ENCODE measurements around the gene RDH8.
A peak's percentile ranks its signal among the peaks of the same experiment; 100 is the strongest.

Gene RDH8

GRCh38 chr19:10013316-10013715 lies at the start of gene RDH8:
Gene RDH8 (plus strand): TSS chr19:10013483. CDS start chr19:10013498, 15 bp downstream.
- ATAC-seq (no peak), DNase-seq (no peak)
- no peak within 1 kb of the TSS for H3K4me3 Mint-ChIP-seq
- H3K9me3 Mint-ChIP-seq: no peaks in the 10 kb centered on the region
- H3K27ac Mint-ChIP-seq: no peak within 1 kb of the TSS
- H3K27me3 Mint-ChIP-seq: peaks cover 57% of the 10 kb centered on the region
- peaks cover 15% of the 10 kb centered on the region for H3K4me1 Mint-ChIP-seq

- Mint-ChIP-seq H3K27me3 (peaks cover 44% of the 10 kb centered on the region), H3K4me3 (no peak overlapping the region), H3K27ac (no peak overlapping the region), H3K4me1 (peaks cover 6% of the 10 kb centered on the region), H3K9me3 (no peaks in the 10 kb centered on the region)
- no peak for DNase-seq
- ATAC-seq: no peak
Observed at GRCh38 chr19:9966024-9966423, 47.3 kb upstream of the RDH8 start.

GRCh38 chr19:9966448-9966847 lies 46.8 kb upstream of the RDH8 start:
- H3K4me1 Mint-ChIP-seq: peaks cover 6% of the 10 kb centered on the region
- no peak for DNase-seq
- H3K27me3 Mint-ChIP-seq: peaks cover 41% of the 10 kb centered on the region
- peak overlapping the region in 1 of 2 donors; percentile 6 for H3K4me3 Mint-ChIP-seq
- ATAC-seq: peak; percentile 9
- no peaks in the 10 kb centered on the region for H3K9me3 Mint-ChIP-seq
- H3K27ac Mint-ChIP-seq: no peak overlapping the region

DNA sequence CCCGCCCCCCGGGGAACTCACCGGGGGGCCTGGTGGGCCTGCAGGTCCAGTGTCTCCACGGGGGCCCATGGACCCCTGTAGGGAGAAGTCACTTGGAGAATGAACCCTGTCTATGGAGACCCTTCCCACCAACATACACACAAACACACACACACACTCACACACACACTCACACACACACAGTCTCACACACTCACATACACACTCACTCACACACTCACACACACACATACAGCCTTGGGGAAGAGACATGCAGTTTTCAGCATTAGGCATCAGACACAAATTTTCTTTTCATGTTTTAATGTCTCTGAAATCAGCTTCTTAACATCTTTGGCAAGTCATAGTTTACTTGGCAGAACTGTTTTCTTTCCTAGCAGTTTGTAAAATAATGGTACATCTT lies 46.0 kb upstream of the RDH8 start:
- Mint-ChIP-seq H3K27ac (no peak overlapping the region), H3K4me3 (no peak overlapping the region), H3K9me3 (peaks cover 3 to 5% of the 10 kb centered on the region in 2 donors), H3K4me1 (peaks cover 6% of the 10 kb centered on the region), H3K27me3 (peaks cover 41% of the 10 kb centered on the region)
- DNase-seq (no peak), ATAC-seq (no peak)

DNA sequence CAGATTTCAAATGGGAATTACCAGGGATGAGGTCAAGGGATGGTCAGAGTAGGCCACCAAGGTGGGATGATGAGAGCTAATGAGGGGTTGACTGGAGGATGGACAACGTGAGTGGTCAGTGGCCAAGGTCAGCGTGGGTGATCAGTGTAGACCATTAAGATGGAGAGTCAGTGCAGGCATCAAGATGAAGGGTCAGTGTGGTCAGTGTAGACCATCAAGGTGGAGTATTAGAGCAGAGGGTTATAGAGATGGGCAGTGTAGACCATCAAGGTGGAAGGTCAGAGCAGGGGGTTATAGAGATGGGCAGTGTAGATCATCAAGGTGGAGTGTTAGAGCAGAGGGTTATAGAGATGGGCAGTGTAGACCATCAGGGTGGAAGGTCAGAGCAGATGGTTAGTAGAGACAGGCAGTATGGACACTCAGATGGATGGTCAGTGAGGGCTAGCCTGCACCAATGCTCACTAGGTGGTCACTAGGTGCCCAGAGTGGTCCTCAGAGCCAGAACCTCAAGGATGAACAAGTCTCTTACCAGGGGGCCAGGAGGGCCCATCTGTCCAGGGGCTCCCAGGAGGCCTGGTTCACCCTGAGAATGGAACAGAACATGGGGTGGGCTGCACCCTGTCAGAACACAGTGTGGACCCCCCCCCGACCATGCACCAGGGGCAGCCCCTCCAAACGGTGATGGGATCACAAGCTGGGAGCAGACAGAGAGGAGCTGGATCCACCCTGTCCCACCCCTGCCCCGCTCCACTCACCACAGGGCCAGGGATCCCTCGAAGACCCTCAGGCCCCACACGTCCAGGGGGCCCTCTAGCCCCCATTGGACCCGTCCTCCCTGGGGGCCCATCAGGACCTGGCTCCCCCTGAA lies 44.2 kb upstream of the RDH8 start:
- H3K27ac Mint-ChIP-seq: no peak overlapping the region
- DNase-seq: no peak
- H3K27me3 Mint-ChIP-seq: peaks cover 41% of the 10 kb centered on the region
- H3K9me3 Mint-ChIP-seq: peaks cover 5 to 6% of the 10 kb centered on the region in 2 donors
- peaks cover 6% of the 10 kb centered on the region for H3K4me1 Mint-ChIP-seq
- H3K4me3 Mint-ChIP-seq: no peak overlapping the region
- peak; percentile 27 for ATAC-seq

GRCh38 chr19:9969688-9969975 lies 43.7 kb upstream of the RDH8 start:
- ATAC-seq (no peak), DNase-seq (no peak)
- no peak overlapping the region for H3K4me3 Mint-ChIP-seq
- peaks cover 41% of the 10 kb centered on the region for H3K27me3 Mint-ChIP-seq
- peaks cover 6% of the 10 kb centered on the region for H3K4me1 Mint-ChIP-seq
- no peak overlapping the region for H3K27ac Mint-ChIP-seq
- peaks cover 5 to 6% of the 10 kb centered on the region in 2 donors for H3K9me3 Mint-ChIP-seq

DNA sequence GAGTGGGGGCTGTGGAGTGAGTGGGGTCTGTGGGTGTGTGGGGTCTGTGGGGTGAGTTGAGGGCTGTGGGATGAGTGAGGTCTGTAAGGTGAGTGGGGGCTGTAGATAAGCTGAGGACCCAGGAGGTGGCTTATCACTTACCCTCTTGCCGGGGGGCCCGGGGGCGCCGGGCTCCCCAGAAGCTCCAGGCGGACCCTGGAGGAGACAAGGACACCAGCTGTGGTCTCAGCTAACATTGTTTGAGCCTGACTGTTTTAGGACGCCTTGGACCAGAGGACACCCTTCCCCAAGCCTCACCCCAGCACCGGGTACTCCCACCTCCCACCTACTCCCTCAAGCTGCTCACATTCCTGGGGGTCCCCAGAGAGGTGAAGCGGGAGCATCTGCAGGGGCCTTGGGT lies 42.8 kb upstream of the RDH8 start:
- Mint-ChIP-seq H3K27ac (no peak overlapping the region), H3K4me1 (peaks cover 6% of the 10 kb centered on the region), H3K4me3 (no peak overlapping the region), H3K27me3 (peaks cover 38% of the 10 kb centered on the region), H3K9me3 (peaks cover 5 to 6% of the 10 kb centered on the region in 2 donors)
- DNase-seq (no peak), ATAC-seq (peak; percentile 4)

DNA sequence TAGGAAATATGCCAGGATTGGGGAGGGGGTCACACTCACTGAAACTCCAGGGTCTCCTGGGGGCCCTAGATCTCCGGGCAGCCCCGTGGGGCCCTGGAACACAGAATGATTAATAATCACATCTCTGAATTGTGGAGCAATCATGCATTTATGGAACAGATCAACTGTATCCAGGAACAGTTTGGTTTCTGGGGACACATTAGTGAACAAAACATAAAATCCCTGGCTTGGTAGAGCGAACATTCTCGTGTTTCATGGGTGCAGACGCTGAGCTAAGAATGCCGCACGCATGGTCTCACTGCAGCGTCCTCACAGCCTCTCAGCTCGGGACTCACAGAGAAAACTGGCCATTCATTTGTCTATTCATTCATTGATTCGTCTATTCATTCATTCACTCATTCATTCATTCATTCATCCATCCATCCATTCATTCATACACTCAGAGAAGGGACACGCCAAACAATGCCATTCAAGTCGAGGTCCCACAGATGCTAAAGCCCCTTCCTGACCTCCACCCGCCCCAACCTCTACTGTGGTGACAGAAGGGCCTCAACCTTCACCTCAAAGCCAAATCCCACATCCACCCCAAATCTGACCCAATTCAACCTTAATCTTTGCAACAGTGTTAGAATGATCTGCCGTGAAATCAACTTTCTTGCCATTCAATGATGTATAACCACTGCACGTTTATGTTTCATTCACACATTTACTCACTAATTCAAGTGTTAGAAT lies 42.0 kb upstream of the RDH8 start:
- Mint-ChIP-seq H3K27ac (no peak overlapping the region), H3K4me1 (peaks cover 6% of the 10 kb centered on the region), H3K9me3 (peaks cover 5 to 6% of the 10 kb centered on the region in 2 donors), H3K27me3 (peaks cover 30% of the 10 kb centered on the region), H3K4me3 (no peak overlapping the region)
- DNase-seq: no peak
- ATAC-seq: no peak

- no peak for ATAC-seq
- peaks cover 22% of the 10 kb centered on the region for H3K27me3 Mint-ChIP-seq
- DNase-seq: no peak
- no peak overlapping the region for H3K4me3 Mint-ChIP-seq
- no peaks in the 10 kb centered on the region for H3K4me1 Mint-ChIP-seq
- H3K9me3 Mint-ChIP-seq: peaks cover 5 to 6% of the 10 kb centered on the region in 2 donors
- no peak overlapping the region for H3K27ac Mint-ChIP-seq
Observed at GRCh38 chr19:9972103-9972502, 41.2 kb upstream of the RDH8 start.

- ATAC-seq (no peak), DNase-seq (no peak)
- Mint-ChIP-seq H3K27me3 (peaks cover 48% of the 10 kb centered on the region), H3K27ac (no peak overlapping the region), H3K4me3 (no peak overlapping the region), H3K4me1 (no peaks in the 10 kb centered on the region), H3K9me3 (peaks cover 0 to 7% of the 10 kb centered on the region in 2 donors)
Observed at GRCh38 chr19:9981406-9982260, 31.6 kb upstream of the RDH8 start.

GRCh38 chr19:9986787-9987281 lies 26.4 kb upstream of the RDH8 start:
- ATAC-seq (no peak), DNase-seq (no peak)
- Mint-ChIP-seq H3K4me3 (no peak overlapping the region), H3K4me1 (no peaks in the 10 kb centered on the region), H3K27ac (no peak overlapping the region), H3K27me3 (peaks cover 51% of the 10 kb centered on the region), H3K9me3 (no peaks in the 10 kb centered on the region)

GRCh38 chr19:9989504-9989903 lies 23.8 kb upstream of the RDH8 start:
- H3K27ac Mint-ChIP-seq: no peak overlapping the region
- DNase-seq (no peak), ATAC-seq (no peak)
- peaks cover 29% of the 10 kb centered on the region for H3K27me3 Mint-ChIP-seq
- no peak overlapping the region for H3K4me3 Mint-ChIP-seq
- no peaks in the 10 kb centered on the region for H3K9me3 Mint-ChIP-seq
- no peaks in the 10 kb centered on the region for H3K4me1 Mint-ChIP-seq

GRCh38 chr19:9991425-9992191 lies 21.7 kb upstream of the RDH8 start:
- no peak for DNase-seq
- Mint-ChIP-seq H3K9me3 (no peaks in the 10 kb centered on the region), H3K27me3 (peaks cover 18% of the 10 kb centered on the region), H3K4me1 (no peaks in the 10 kb centered on the region), H3K4me3 (no peak overlapping the region), H3K27ac (peak overlapping the region in 1 of 2 donors; percentile 34)
- no peak for ATAC-seq

DNA sequence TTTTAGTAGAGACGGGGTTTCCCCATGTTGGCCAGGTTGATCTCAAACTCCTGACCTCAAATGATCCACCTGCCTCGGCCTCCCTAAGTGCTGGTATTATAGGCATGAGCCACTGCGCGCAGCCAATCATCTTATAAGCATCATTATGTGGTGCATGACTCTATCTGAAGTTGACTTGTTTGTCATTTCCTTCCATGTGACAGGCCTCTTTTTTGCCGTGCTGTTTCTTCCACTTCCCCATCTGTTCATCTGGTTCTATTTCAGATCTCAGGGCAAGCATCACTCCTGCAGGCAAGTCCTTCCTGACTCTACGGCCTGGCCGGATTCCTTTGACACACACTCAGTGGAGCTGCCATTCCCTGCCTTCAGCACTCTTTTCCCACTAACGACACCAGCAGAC lies 18.2 kb upstream of the RDH8 start:
- ATAC-seq: no peak
- Mint-ChIP-seq H3K4me1 (peaks cover 2% of the 10 kb centered on the region), H3K4me3 (no peak overlapping the region), H3K27me3 (peaks cover 39% of the 10 kb centered on the region), H3K27ac (no peak overlapping the region), H3K9me3 (no peaks in the 10 kb centered on the region)
- no peak for DNase-seq

DNA sequence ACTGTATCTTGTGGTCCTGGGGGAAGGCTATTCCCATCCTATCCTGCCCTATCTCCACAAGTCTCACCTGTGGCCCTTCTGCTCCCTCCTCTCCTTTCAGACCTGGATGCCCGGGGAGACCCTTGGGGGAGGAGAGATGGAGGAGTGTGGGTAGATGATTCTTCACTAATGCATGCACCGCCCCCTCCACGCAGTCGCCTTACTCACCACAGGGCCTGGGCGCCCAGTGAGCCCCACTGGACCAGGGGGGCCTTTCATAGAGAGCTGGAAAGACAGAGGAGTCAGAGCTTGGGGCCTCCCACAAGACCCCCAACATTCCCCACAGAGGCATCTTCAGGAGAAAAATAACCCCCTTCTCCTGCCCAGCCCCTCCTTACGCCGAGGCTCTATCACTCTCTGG lies 17.3 kb upstream of the RDH8 start:
- Mint-ChIP-seq H3K27me3 (peaks cover 40% of the 10 kb centered on the region), H3K9me3 (no peaks in the 10 kb centered on the region), H3K4me1 (peaks cover 6% of the 10 kb centered on the region), H3K27ac (no peak overlapping the region), H3K4me3 (no peak overlapping the region)
- ATAC-seq: no peak
- DNase-seq: no peak

All from stimulated activated naive CD8-positive, alpha-beta T cell treated with anti-CD3 and anti-CD28 coated beads, Interleukin-15, amount 100 ng/mL, for 72 hours (primary cell).